Body of pancreas (tissue), 4 donors: Measurements from ENCODE around the gene RBBP4. TPM values are rescaled to one million over a fixed set of nuclear protein-coding genes. Genes with fewer than 3 reads are reported as not detected.
"Not testable (repeated sequence)": the region's sequence is repeated elsewhere in the genome, so short reads cannot be mapped to it uniquely, and the experiment has no call there.

Experiments used
- ATAC-seq: fragments of 150-250 bp; one replicate; pipeline ENCODE4 v1.9.1; 2016
- DNase-seq, 4 donors: peaks; one replicate each; pipeline ENCODE4 v3.0.0-alpha.2; 2019
- H3K27ac ChIP-seq, 4 donors: fragments of 200-600 bp; sonication (generic); 1 replicate in 3 of 4; 2 replicates in 1 of 4; pipeline versions ENCODE4 v1.5.1 to v1.6.1; 2016 to 2019; ENCODE audit warnings: mild to moderate bottlenecking in 1 of 4, mixed read lengths in 1 of 4, moderate library complexity in 1 of 4
- H3K27me3 ChIP-seq, 2 donors: fragments of 200-600 bp; sonication (generic); one replicate each; pipeline ENCODE4 v1.6.0; 2016; ENCODE audit warnings: mild to moderate bottlenecking in 1 of 2
- H3K36me3 ChIP-seq, 2 donors: fragments of 200-600 bp; sonication (generic); replicated peaks in 1 of 2; 2 replicates each; pipeline ENCODE4 v1.5.1; 2016; ENCODE audit warnings: low read depth in 2 of 2; ENCODE audit not compliant: insufficient read depth in 1 of 2
- H3K4me1 ChIP-seq: fragments of 200-600 bp; sonication (generic); one replicate; pipeline ENCODE4 v1.6.0; 2016
- H3K4me3 ChIP-seq, 2 donors: fragments of 200-600 bp; sonication (generic); 1 replicate in 1 of 2; 2 replicates in 1 of 2; pipeline ENCODE4 v1.5.1; 2016 to 2019
- H3K9me3 ChIP-seq, 3 donors: fragments of 200-600 bp; sonication (generic); 1 replicate in 2 of 3; 2 replicates in 1 of 3; pipeline ENCODE4 v1.5.1; 2016
- POLR2A ChIP-seq, 3 donors: fragments of 450-650 bp; IDR thresholded peaks; one replicate each; pipeline ENCODE4 v1.6.1; 2016; ENCODE audit warnings: antibody characterized with exemption in 3 of 3, mild to moderate bottlenecking in 2 of 3
- WGBS, 2 donors: methylation state at CpG; one replicate each; pipeline ENCODE4 v1.1.5; 2017; 5-methylcytosine and 5-hydroxymethylcytosine counted together
- intact Hi-C: fragments of 100-400 bp; cut with DNase I; formaldehyde crosslinking; loops from one replicate; pipeline ENCODE4 v1.15.1; 2023
- total RNA-seq, 2 donors: library from RNA; depleted of rRNA; stranded (reverse); fragments of >200 nt; gene quantifications; one replicate each; pipeline ENCODE4 v1.1.0, GENCODE V29; 2016
- TF ChIP-seq, protein P1 (sequence below), 7 experiments: fragments of 450-650 bp in 4 of 7; fragments of 200-600 bp in 3 of 7; sonication (generic) in 3 of 7; IDR thresholded peaks; one replicate each; pipeline ENCODE4 v1.5.1; 2016 to 2019; ENCODE audit warnings: antibody characterized with exemption in 7 of 7

The RBBP4 gene
- total RNA-seq, 2 donors from 2014 or later = 40.2 to 63.8 TPM

DNA sequence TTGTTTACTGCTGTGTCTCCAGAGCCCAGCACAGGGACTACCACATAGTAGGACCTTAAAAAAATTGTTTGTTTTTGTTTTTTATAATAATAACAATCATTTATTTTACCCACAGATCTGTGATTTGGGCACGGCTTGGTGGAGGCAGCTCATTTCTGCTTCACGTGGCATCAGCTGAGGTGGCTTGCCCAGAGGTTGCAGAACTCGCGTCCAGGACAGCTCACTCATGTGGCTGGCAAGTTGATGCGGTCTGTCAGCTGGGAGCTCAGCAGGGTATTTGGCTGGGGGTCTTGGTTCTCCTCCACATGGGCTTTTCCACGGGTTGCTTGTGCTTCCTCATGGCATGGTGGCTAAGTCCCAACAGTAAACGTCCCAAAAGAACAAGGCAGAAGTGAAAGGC, 54.5 kb downstream of the RBBP4 start:
- TF ChIP-seq, protein P1, sequence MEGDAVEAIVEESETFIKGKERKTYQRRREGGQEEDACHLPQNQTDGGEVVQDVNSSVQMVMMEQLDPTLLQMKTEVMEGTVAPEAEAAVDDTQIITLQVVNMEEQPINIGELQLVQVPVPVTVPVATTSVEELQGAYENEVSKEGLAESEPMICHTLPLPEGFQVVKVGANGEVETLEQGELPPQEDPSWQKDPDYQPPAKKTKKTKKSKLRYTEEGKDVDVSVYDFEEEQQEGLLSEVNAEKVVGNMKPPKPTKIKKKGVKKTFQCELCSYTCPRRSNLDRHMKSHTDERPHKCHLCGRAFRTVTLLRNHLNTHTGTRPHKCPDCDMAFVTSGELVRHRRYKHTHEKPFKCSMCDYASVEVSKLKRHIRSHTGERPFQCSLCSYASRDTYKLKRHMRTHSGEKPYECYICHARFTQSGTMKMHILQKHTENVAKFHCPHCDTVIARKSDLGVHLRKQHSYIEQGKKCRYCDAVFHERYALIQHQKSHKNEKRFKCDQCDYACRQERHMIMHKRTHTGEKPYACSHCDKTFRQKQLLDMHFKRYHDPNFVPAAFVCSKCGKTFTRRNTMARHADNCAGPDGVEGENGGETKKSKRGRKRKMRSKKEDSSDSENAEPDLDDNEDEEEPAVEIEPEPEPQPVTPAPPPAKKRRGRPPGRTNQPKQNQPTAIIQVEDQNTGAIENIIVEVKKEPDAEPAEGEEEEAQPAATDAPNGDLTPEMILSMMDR (IDR thresholded peaks at IDR 0.05) = no peak
- TF ChIP-seq POLR2A (IDR thresholded peaks at IDR 0.05) = no peak
- Histone ChIP-seq H3K27ac (no peak overlapping the region), H3K9me3 (no peaks in the 10 kb centered on the region), H3K27me3 (no peaks in the 10 kb centered on the region), H3K4me1 (peaks cover 21% of the 10 kb centered on the region), H3K36me3 (no peaks in the 10 kb centered on the region), H3K4me3 (no peak overlapping the region)
- 92 to 95% methylated on average over 6 to 7 of the region's 7 CpGs for WGBS, 2 donors
- no peak for DNase-seq
- intact Hi-C loops = no loop called here
- ATAC-seq = no peak

GRCh38 chr1:32706491-32706890, 55.5 kb downstream of the RBBP4 start:
- Histone ChIP-seq H3K4me3 (no peak overlapping the region), H3K36me3 (no peaks in the 10 kb centered on the region), H3K9me3 (no peaks in the 10 kb centered on the region), H3K4me1 (peaks cover 18% of the 10 kb centered on the region), H3K27me3 (no peaks in the 10 kb centered on the region), H3K27ac (no peak overlapping the region)
- WGBS, 2 donors = 27 to 40% methylated on average over 1 of the region's 1 CpG
- intact Hi-C loops = no loop called here
- peak in 2 of 4 donors; percentile 31 to 42 for DNase-seq
- ATAC-seq = no peak
- no peak for TF ChIP-seq POLR2A (IDR thresholded peaks at IDR 0.05)
- TF ChIP-seq, protein P1 (IDR thresholded peaks at IDR 0.05) = no peak

DNA sequence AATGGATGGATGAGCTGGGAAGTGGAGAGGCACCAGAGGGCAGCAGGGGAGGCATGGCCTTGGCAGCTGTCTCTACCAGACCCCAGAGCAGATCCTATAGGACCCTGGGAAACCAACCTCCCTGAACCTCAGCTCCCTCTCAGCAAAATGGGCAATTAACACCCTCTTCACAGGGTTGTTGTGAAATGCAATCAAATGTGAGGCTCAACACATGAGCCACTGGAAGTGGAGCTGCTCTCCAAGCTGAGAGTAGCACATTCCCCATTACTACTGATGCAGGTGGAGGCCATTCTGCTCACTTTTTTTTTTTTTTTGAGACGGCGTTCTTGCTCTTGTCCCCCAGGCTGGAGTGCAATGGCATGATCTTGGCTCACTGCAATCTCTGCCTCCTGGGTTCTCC, 58.1 kb downstream of the RBBP4 start:
- 76 to 89% methylated on average over 2 of the region's 2 CpGs for WGBS, 2 donors

DNA sequence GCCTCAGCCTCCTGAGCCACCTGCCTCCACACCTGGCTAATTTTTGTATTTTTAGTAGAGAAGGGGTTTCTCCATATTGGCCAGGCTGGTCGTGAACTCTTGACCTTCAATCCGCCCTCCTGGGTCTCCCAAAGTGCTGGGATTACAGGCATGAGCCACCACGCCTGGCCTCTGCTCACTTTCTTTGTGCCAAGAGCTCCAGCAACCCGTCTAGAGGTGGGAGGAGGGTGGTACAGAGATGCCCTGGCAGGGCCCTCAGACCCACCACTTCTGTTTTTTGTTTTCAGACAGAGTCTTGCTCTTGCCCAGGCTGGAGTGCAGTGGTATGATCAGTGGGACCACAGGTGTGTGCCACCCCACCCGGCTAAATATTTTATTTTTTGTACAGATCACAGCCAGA, 58.5 kb downstream of the RBBP4 start:
- ATAC-seq (no peak), DNase-seq (no peak)
- Histone ChIP-seq H3K36me3 (no peaks in the 10 kb centered on the region), H3K27ac (no peak overlapping the region), H3K9me3 (no peaks in the 10 kb centered on the region), H3K4me1 (peaks cover 7% of the 10 kb centered on the region), H3K4me3 (no peak overlapping the region), H3K27me3 (no peaks in the 10 kb centered on the region)
- TF ChIP-seq, protein P1 (IDR thresholded peaks at IDR 0.05) = no peak
- no peak for TF ChIP-seq POLR2A (IDR thresholded peaks at IDR 0.05)
- WGBS, 2 donors = 67 to 72% methylated on average over 3 to 5 of the region's 5 CpGs
- intact Hi-C loops = no loop called here

More for the DNA sequence above, 58.1 kb downstream of the RBBP4 start:
- intact Hi-C loops = no loop called here
- Histone ChIP-seq H3K4me3 (no peak overlapping the region), H3K27me3 (no peaks in the 10 kb centered on the region), H3K4me1 (peaks cover 7% of the 10 kb centered on the region), H3K36me3 (no peaks in the 10 kb centered on the region), H3K9me3 (no peaks in the 10 kb centered on the region), H3K27ac (no peak overlapping the region)
- DNase-seq (no peak), ATAC-seq (no peak)
- no peak for TF ChIP-seq POLR2A (IDR thresholded peaks at IDR 0.05)
- TF ChIP-seq, protein P1 (IDR thresholded peaks at IDR 0.05) = no peak

GRCh38 chr1:32711221-32711620, 60.2 kb downstream of the RBBP4 start:
- not testable (repeated sequence) for H3K36me3 ChIP-seq, DNase-seq, H3K9me3 ChIP-seq, H3K4me3 ChIP-seq, H3K27ac ChIP-seq, ATAC-seq, H3K27me3 ChIP-seq
- WGBS, 2 donors = 73 to 78% methylated on average over 4 of the region's 4 CpGs
- peaks cover 15% of the 10 kb centered on the region for H3K4me1 ChIP-seq
- intact Hi-C loops = loop anchor here (5.0 to 10.0 kb wide), 2 partner anchors 61 to 164 kb away; partner anchors contain the start of gene FNDC5
